Kidney (tissue), 22 donors: ENCODE results near the gene TAS1R1. TPM values are rescaled to one million over a fixed set of nuclear protein-coding genes. Genes with fewer than 3 reads are reported as not detected.

Experiments
- DNase-seq, 5 donors: peaks; one replicate each; pipeline ENCODE4 v3.0.0-alpha.2; 2013 to 2020
- FAIRE-seq: peaks from 2 replicates; lab custom pipeline; 2012; peaks lifted over from hg19 to GRCh38; lab: Jason Lieb, UNC
- H3K27ac ChIP-seq, 2 donors: one replicate each; pipeline ENCODE4 v1.7.0; 2013; ENCODE audit warnings: low read depth in 2 of 2, low read length in 2 of 2, inconsistent platforms in 1 of 2
- H3K27me3 ChIP-seq: one replicate; pipeline ENCODE4 v1.7.1; 2013; ENCODE audit warnings: low read length, inconsistent platforms; ENCODE audit not compliant: control insufficient read depth, insufficient read depth
- H3K36me3 ChIP-seq, 3 donors: one replicate each; pipeline versions ENCODE4 v1.7.0 to v1.7.1; 2013; ENCODE audit warnings: low read length in 3 of 3, control low read depth in 1 of 3, inconsistent platforms in 1 of 3; ENCODE audit not compliant: insufficient read depth in 3 of 3, control insufficient read depth in 2 of 3
- H3K4me1 ChIP-seq, 3 donors: one replicate each; pipeline versions ENCODE4 v1.7.0 to v1.7.1; 2013; ENCODE audit warnings: low read length in 3 of 3, inconsistent platforms in 1 of 3, low read depth in 1 of 3; ENCODE audit not compliant: control insufficient read depth in 2 of 3, insufficient read depth in 2 of 3
- H3K4me3 ChIP-seq, 3 donors: one replicate each; pipeline versions ENCODE4 v1.7.0 to v1.8.1; 2013; ENCODE audit warnings: low read length in 3 of 3, control low read depth in 1 of 3, inconsistent platforms in 1 of 3
- H3K9ac ChIP-seq, 3 donors: one replicate each; pipeline versions ENCODE4 v1.7.0 to v1.7.1; 2013; ENCODE audit warnings: low read length in 3 of 3, control low read depth in 1 of 3, inconsistent platforms in 1 of 3
- H3K9me3 ChIP-seq, 3 donors: one replicate each; pipeline versions ENCODE4 v1.7.0 to v1.7.1; 2013; ENCODE audit warnings: low read length in 3 of 3, control low read depth in 1 of 3, inconsistent platforms in 1 of 3; ENCODE audit not compliant: control insufficient read depth in 2 of 3, insufficient read depth in 1 of 3
- intact Hi-C: fragments of 100-400 bp; cut with DNase I; formaldehyde crosslinking; loops from one replicate; pipeline ENCODE4 v1.11.1; 2022
- long read RNA-seq, 10 donors: library from polyadenylated mRNA in 1 of 10; unstranded in 1 of 10; transcript quantifications; one replicate each; pipeline ENCODE4 v2.0.0 and lab custom pipeline, GENCODE V29; 2021 to 2026
- polyA plus RNA-seq: library from polyadenylated mRNA; stranded (reverse); fragments of 350-450 nt; fragmentation: Illumina TruSeq; extraction: RNeasy Lipid Tissue Mini Kit (QIAGEN cat#74804); gene quantifications from one replicate; pipeline ENCODE4 v1.2.3, GENCODE V29; 2014; ENCODE audit warnings: low read depth, low replicate concordance; ENCODE audit not compliant: insufficient read depth
- total RNA-seq: library from RNA; stranded (reverse); fragmentation: NEBNext Ultra II Directional; extraction: Animal tissue kit (Norgen Biotek cat#: 25700); gene quantifications from one replicate; pipeline ENCODE4 v1.2.1, GENCODE V29; 2021
- TF ChIP-seq, protein P1 (sequence below): IDR thresholded peaks from 3 replicates; pipeline ENCODE4 v1.5.1; 2012; ENCODE audit warnings: mild to moderate bottlenecking, moderate library complexity, borderline replicate concordance; ENCODE audit not compliant: insufficient read depth; ENCODE audit errors: extremely low read depth
- donor health status: control.
- donor health status: control.
- donor health status: control.
- donor health status: control.
- donor health status: control.
- donor health status: DM: yes; HTN: yes; CAD: no.
- donor health status: Normal renal cell carcinoma (clear cell type).

The TAS1R1 gene
- total RNA-seq: not detected
- not detected for polyA plus RNA-seq
- long read RNA-seq, donor 1: 0 reads
- long read RNA-seq, donor 2, partial matches to known transcripts: 0 of 9 reads
- long read RNA-seq, donor 2, other reads (novel, unspliced or antisense): 9 of 9 reads
- long read RNA-seq, donor 3: 0 reads
- long read RNA-seq, donor 4: 0 reads
- long read RNA-seq, donor 5: 0 reads
- long read RNA-seq, donor 6: 0 reads
- long read RNA-seq, donor 7: 0 reads
- long read RNA-seq, donor 8, partial matches to known transcripts: 5 of 5 reads
- long read RNA-seq, donor 8, other reads (novel, unspliced or antisense): 0 of 5 reads
- long read RNA-seq, donor 9: 0 reads
- long read RNA-seq, donor 10: 0 reads

DNA sequence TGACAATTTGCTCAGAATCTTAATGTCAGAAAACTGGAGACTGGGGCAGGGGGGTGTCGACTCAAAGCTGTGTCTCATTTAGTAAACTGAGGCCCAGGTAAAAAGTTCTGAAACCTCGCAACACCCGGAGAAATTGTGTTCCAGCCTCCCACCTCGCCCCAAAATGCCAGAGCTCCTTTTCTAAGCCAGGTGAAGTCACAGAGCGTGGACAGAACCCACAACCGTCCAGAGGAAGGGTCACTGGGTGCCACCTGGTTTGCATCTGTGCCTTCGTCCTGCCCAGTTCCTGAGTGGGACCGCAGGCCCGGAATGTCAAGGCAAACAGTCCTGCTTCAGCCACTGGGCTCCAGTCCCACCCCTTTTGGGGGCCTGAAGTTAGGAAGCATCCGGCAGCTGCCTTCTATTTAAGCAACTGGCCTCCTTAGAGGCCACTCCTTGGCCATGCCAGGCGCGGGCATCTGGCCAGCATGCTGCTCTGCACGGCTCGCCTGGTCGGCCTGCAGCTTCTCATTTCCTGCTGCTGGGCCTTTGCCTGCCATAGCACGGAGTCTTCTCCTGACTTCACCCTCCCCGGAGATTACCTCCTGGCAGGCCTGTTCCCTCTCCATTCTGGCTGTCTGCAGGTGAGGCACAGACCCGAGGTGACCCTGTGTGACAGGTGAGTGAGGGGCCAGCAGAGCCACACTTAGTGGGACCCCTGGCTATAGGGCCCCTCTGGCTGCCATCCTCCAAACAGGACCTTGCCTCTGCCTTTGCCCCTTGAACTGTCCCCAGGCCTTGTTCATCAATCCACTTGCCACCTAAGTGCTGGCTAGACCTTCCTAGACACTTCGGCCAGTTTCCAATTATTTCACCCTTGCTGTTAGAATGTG is at the start of gene TAS1R1:
TAS1R1 (plus strand) TSS at position 401 of the 872 bp plus-strand sequence; CDS start at position 468, 67 bp downstream.
- Histone ChIP-seq H3K27ac (no peak within 1 kb of the TSS), H3K27me3 (no peaks in the 10 kb centered on the region), H3K9ac (peak within 1 kb of the TSS in 2 of 3 donors; percentile 32 to 87), H3K4me1 (peaks cover 0 to 8% (median 7%) of the 10 kb centered on the region in 3 donors), H3K4me3 (peak within 1 kb of the TSS; percentile 73 to 84 (median 82)), H3K9me3 (no peaks in the 10 kb centered on the region), H3K36me3 (peaks cover 0 to 2% (median 0%) of the 10 kb centered on the region in 3 donors)
- DNase-seq (peak in 2 of 5 donors; percentile 56 to 75), FAIRE-seq (no peak)
- TF ChIP-seq, protein P1, sequence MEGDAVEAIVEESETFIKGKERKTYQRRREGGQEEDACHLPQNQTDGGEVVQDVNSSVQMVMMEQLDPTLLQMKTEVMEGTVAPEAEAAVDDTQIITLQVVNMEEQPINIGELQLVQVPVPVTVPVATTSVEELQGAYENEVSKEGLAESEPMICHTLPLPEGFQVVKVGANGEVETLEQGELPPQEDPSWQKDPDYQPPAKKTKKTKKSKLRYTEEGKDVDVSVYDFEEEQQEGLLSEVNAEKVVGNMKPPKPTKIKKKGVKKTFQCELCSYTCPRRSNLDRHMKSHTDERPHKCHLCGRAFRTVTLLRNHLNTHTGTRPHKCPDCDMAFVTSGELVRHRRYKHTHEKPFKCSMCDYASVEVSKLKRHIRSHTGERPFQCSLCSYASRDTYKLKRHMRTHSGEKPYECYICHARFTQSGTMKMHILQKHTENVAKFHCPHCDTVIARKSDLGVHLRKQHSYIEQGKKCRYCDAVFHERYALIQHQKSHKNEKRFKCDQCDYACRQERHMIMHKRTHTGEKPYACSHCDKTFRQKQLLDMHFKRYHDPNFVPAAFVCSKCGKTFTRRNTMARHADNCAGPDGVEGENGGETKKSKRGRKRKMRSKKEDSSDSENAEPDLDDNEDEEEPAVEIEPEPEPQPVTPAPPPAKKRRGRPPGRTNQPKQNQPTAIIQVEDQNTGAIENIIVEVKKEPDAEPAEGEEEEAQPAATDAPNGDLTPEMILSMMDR: no peak
- intact Hi-C loops: no loop called here

GRCh38 chr1:6505367-6506209 is 49.5 kb upstream of the TAS1R1 start:
- no peak for FAIRE-seq

More at GRCh38 chr1:6505367-6506209, 49.5 kb upstream of the TAS1R1 start:
- TF ChIP-seq, protein P1: no peak
- peaks cover 0 to 11% (median 6%) of the 10 kb centered on the region in 3 donors for H3K4me1 ChIP-seq
- no peak overlapping the region for H3K27ac ChIP-seq
- H3K9me3 ChIP-seq: no peaks in the 10 kb centered on the region
- intact Hi-C loops: no loop called here
- peak in 1 of 5 donors; percentile 65 for DNase-seq
- H3K9ac ChIP-seq: no peak overlapping the region
- H3K36me3 ChIP-seq: no peaks in the 10 kb centered on the region
- no peak overlapping the region for H3K4me3 ChIP-seq
- H3K27me3 ChIP-seq: no peaks in the 10 kb centered on the region
